Neural progenitor cell (in vitro differentiated cells): ENCODE results near the gene SLC17A4. TPM values are rescaled to one million over a fixed set of nuclear protein-coding genes. Genes with fewer than 3 reads are reported as not detected.

Experiments used
- DNase-seq: peaks from one replicate; pipeline ENCODE4 v3.0.0-alpha.2; 2016; ENCODE audit warnings: low spot score
- H2AFZ ChIP-seq: fragments of 200-600 bp; sonication (generic); replicated peaks from 2 replicates; pipeline ENCODE4 v1.6.1; 2016; ENCODE audit warnings: antibody characterized with exemption
- H3F3A ChIP-seq: fragments of 200-600 bp; sonication (generic); 2 replicates; pipeline ENCODE4 v1.6.1; 2016; ENCODE audit warnings: antibody characterized with exemption, low read depth
- H3K27ac ChIP-seq: fragments of 200-600 bp; sonication (generic); 2 replicates; pipeline ENCODE4 v1.5.1; 2016; ENCODE audit warnings: mild to moderate bottlenecking
- H3K27me3 ChIP-seq: fragments of 200-600 bp; sonication (generic); 2 replicates; pipeline ENCODE4 v1.6.1; 2016; ENCODE audit warnings: mild to moderate bottlenecking, moderate library complexity
- H3K36me3 ChIP-seq: fragments of 200-600 bp; sonication (generic); 2 replicates; pipeline ENCODE4 v1.5.1; 2016
- H3K4me1 ChIP-seq: fragments of 200-600 bp; sonication (generic); 2 replicates; pipeline ENCODE4 v1.6.1; 2016; ENCODE audit warnings: mixed run types
- H3K4me2 ChIP-seq: fragments of 200-600 bp; sonication (generic); 2 replicates; pipeline ENCODE4 v1.6.1; 2016
- H3K4me3 ChIP-seq: fragments of 200-600 bp; sonication (generic); 2 replicates; pipeline ENCODE4 v1.5.1; 2016
- H3K79me2 ChIP-seq: fragments of 200-600 bp; sonication (generic); 2 replicates; pipeline ENCODE4 v1.6.1; 2016; ENCODE audit warnings: low read depth
- H3K9ac ChIP-seq: fragments of 200-600 bp; sonication (generic); 2 replicates; pipeline ENCODE4 v1.6.1; 2016
- H3K9me3 ChIP-seq: fragments of 200-600 bp; sonication (generic); 2 replicates; pipeline ENCODE4 v1.5.1; 2016; ENCODE audit warnings: low read depth
- H4K20me1 ChIP-seq: fragments of 200-600 bp; sonication (generic); 2 replicates; pipeline ENCODE4 v1.6.1; 2016; ENCODE audit warnings: low read depth
- H3K27ac Mint-ChIP-seq: 3 replicates; pipeline ENCODE4 v1.8.0; 2021; ENCODE audit warnings: mixed read lengths
- H3K27me3 Mint-ChIP-seq: 2 replicates; pipeline ENCODE4 v1.8.0; 2022; ENCODE audit warnings: low read depth, mild to moderate bottlenecking, inconsistent platforms, moderate library complexity, mixed read lengths; ENCODE audit not compliant: insufficient read depth
- H3K36me3 Mint-ChIP-seq: 3 replicates; pipeline ENCODE4 v1.8.0; 2021; ENCODE audit warnings: mixed read lengths
- H3K4me1 Mint-ChIP-seq: 3 replicates; pipeline ENCODE4 v1.8.0; 2021; ENCODE audit warnings: mixed read lengths
- H3K4me3 Mint-ChIP-seq: 3 replicates; pipeline ENCODE4 v1.8.0; 2021; ENCODE audit warnings: mild to moderate bottlenecking, moderate library complexity, mixed read lengths
- H3K9me3 Mint-ChIP-seq: 3 replicates; pipeline ENCODE4 v1.8.0; 2020; ENCODE audit warnings: mixed read lengths
- CTCF ChIP-seq: fragments of 200-600 bp; sonication (generic); IDR thresholded peaks from 2 replicates; pipeline ENCODE4 v1.5.1; 2017; ENCODE audit warnings: antibody characterized with exemption, mild to moderate bottlenecking
- EZH2 ChIP-seq: fragments of 200-600 bp; sonication (generic); IDR thresholded peaks from 2 replicates; pipeline ENCODE4 v1.6.1; 2017; ENCODE audit warnings: antibody characterized with exemption, mild to moderate bottlenecking, moderate library complexity
- EZH2phosphoT487 ChIP-seq: fragments of 200-600 bp; sonication (generic); IDR thresholded peaks from 2 replicates; pipeline ENCODE4 v1.6.1; 2017; ENCODE audit warnings: antibody characterized with exemption
- total RNA-seq: library from RNA; depleted of rRNA; stranded (reverse); fragments of >200 nt; gene quantifications from 2 replicates; pipeline ENCODE4 v1.2.3, GENCODE V29; 2015; ENCODE audit warnings: low replicate concordance

The SLC17A4 gene
- total RNA-seq: not detected in 2 replicates

- Mint-ChIP-seq H3K9me3 (no peaks in the 10 kb centered on the region), H3K27me3 (peaks cover 4% of the 10 kb centered on the region), H3K27ac (no peak within 1 kb of the TSS), H3K4me3 (no peak within 1 kb of the TSS), H3K36me3 (no peaks in the 10 kb centered on the region), H3K4me1 (no peaks in the 10 kb centered on the region)
- no peaks in the 10 kb centered on the region for H4K20me1 ChIP-seq
- no peak within 1 kb of the TSS for H3K9ac ChIP-seq
- no peaks in the 10 kb centered on the region for H3K4me1 ChIP-seq
- no peaks in the 10 kb centered on the region for H3K9me3 ChIP-seq
- no peak within 1 kb of the TSS for H3K4me2 ChIP-seq
- no peak for DNase-seq
- no peaks in the 10 kb centered on the region for H3K36me3 ChIP-seq
- no peaks in the 10 kb centered on the region for H3F3A ChIP-seq
- no peaks in the 10 kb centered on the region for H3K27me3 ChIP-seq
- H3K27ac ChIP-seq: no peak within 1 kb of the TSS
- no peak within 1 kb of the TSS for H2AFZ ChIP-seq
- no peak within 1 kb of the TSS for H3K4me3 ChIP-seq
- H3K79me2 ChIP-seq: no peaks in the 10 kb centered on the region
- no peak for TF ChIP-seq CTCF
- no peak for TF ChIP-seq EZH2phosphoT487
- TF ChIP-seq EZH2: no peak
Observed at GRCh38 chr6:25754535-25754934, at the start of gene SLC17A4. TSS of gene SLC17A4 (plus strand) at chr6:25754742. CDS start at chr6:25761963, 7,221 bp downstream.

- Histone ChIP-seq H3K79me2 (no peaks in the 10 kb centered on the region), H3K9ac (no peak overlapping the region), H3K4me1 (no peaks in the 10 kb centered on the region), H3K9me3 (no peaks in the 10 kb centered on the region), H3F3A (no peaks in the 10 kb centered on the region), H3K4me3 (no peak overlapping the region), H3K4me2 (no peak overlapping the region), H3K27me3 (no peaks in the 10 kb centered on the region), H3K36me3 (no peaks in the 10 kb centered on the region), H3K27ac (no peak overlapping the region), H2AFZ (no peak overlapping the region), H4K20me1 (no peaks in the 10 kb centered on the region)
- Mint-ChIP-seq H3K36me3 (no peaks in the 10 kb centered on the region), H3K27ac (no peak overlapping the region), H3K9me3 (no peaks in the 10 kb centered on the region), H3K27me3 (no peaks in the 10 kb centered on the region), H3K4me3 (no peak overlapping the region), H3K4me1 (no peaks in the 10 kb centered on the region)
- no peak for DNase-seq
- TF ChIP-seq EZH2phosphoT487 (no peak), EZH2 (no peak), CTCF (no peak)
Observed at GRCh38 chr6:25706314-25707014, 48.1 kb upstream of the SLC17A4 start.

GRCh38 chr6:25709761-25710160, 44.8 kb upstream of the SLC17A4 start:
- TF ChIP-seq EZH2phosphoT487 (no peak), CTCF (no peak), EZH2 (no peak)
- no peak for DNase-seq
- Mint-ChIP-seq H3K4me3 (no peak overlapping the region), H3K36me3 (no peaks in the 10 kb centered on the region), H3K4me1 (peaks cover 17% of the 10 kb centered on the region), H3K27ac (no peak overlapping the region), H3K9me3 (no peaks in the 10 kb centered on the region), H3K27me3 (no peaks in the 10 kb centered on the region)
- no peak overlapping the region for H3K9ac ChIP-seq
- no peak overlapping the region for H3K4me3 ChIP-seq
- H3K36me3 ChIP-seq: no peaks in the 10 kb centered on the region
- H2AFZ ChIP-seq: no peak overlapping the region
- H3F3A ChIP-seq: no peaks in the 10 kb centered on the region
- H3K4me2 ChIP-seq: no peak overlapping the region
- H3K9me3 ChIP-seq: no peaks in the 10 kb centered on the region
- H3K27me3 ChIP-seq: no peaks in the 10 kb centered on the region
- no peaks in the 10 kb centered on the region for H4K20me1 ChIP-seq
- peaks cover 11% of the 10 kb centered on the region for H3K4me1 ChIP-seq
- no peaks in the 10 kb centered on the region for H3K79me2 ChIP-seq
- H3K27ac ChIP-seq: no peak overlapping the region
